A673 (cell line): ENCODE data around the gene MAP3K10. TPM values are rescaled to one million over a fixed set of nuclear protein-coding genes. Genes with fewer than 3 reads are reported as not detected.

Source experiments
- BruUV-seq: library from RNA; stranded (reverse); fragments of 400-500 nt; replicated peaks from 2 replicates; lab custom pipeline; 2021; lab: Mats Ljungman, UMichigan
- CTCF ChIA-PET: fragments of 300-600 bp; sonication (Branson Sonifier 250); formaldehyde crosslinking; loops from one replicate; lab custom pipeline; 2022; ENCODE audit warnings: antibody characterized with exemption; lab: Charles Lee
- POLR2A ChIA-PET: fragments of 300-600 bp; sonication (Branson Sonifier 250); formaldehyde crosslinking; loops from one replicate; lab custom pipeline; 2022; ENCODE audit warnings: antibody characterized with exemption; ENCODE audit not compliant: low non-redundant PET; lab: Charles Lee
- DNase-seq: peaks from one replicate; pipeline ENCODE4 v3.0.0-alpha.2; 2015; ENCODE audit warnings: low spot score
- H3K27ac ChIP-seq: fragments of 200-600 bp; sonication (generic); 2 replicates; pipeline ENCODE4 v1.5.1; 2016; ENCODE audit warnings: mixed run types, low read depth, mild to moderate bottlenecking, mixed read lengths, antibody characterized with exemption, low read length; ENCODE audit not compliant: poor library complexity, severe bottlenecking
- H3K27me3 ChIP-seq: fragments of 200-600 bp; sonication (generic); replicated peaks from 2 replicates; pipeline ENCODE4 v1.6.1; 2017; ENCODE audit warnings: mixed run types, low read depth, mild to moderate bottlenecking, mixed read lengths, antibody characterized with exemption, low read length; ENCODE audit not compliant: insufficient read depth, poor library complexity
- H3K36me3 ChIP-seq: fragments of 200-600 bp; sonication (generic); 2 replicates; pipeline ENCODE4 v1.6.1; 2016; ENCODE audit warnings: mixed run types, mild to moderate bottlenecking, mixed read lengths, antibody characterized with exemption, low read length; ENCODE audit not compliant: insufficient read depth, poor library complexity, severe bottlenecking
- H3K4me1 ChIP-seq: fragments of 200-600 bp; sonication (generic); 2 replicates; pipeline ENCODE4 v1.6.1; 2017; ENCODE audit warnings: mixed run types, mild to moderate bottlenecking, mixed read lengths, antibody characterized with exemption, low read length; ENCODE audit not compliant: insufficient read depth, poor library complexity, severe bottlenecking
- H3K4me3 ChIP-seq: fragments of 200-600 bp; sonication (generic); 2 replicates; pipeline ENCODE4 v1.5.1; 2016; ENCODE audit warnings: low read depth, mixed run types, mild to moderate bottlenecking, mixed read lengths, low read length; ENCODE audit not compliant: poor library complexity, severe bottlenecking
- H3K9me3 ChIP-seq: fragments of 200-600 bp; sonication (generic); 2 replicates; pipeline ENCODE4 v1.6.1; 2016; ENCODE audit warnings: mixed run types, low read depth, mild to moderate bottlenecking, mixed read lengths, antibody characterized with exemption, low read length; ENCODE audit not compliant: poor library complexity, severe bottlenecking
- CTCF ChIP-seq: fragments of 300-800, 200-600 bp; sonication (generic); conservative IDR thresholded peaks from 2 replicates; pipeline ENCODE4 v1.5.1; 2017; ENCODE audit warnings: low read depth, mild to moderate bottlenecking, antibody characterized with exemption, low read length, moderate library complexity, mixed read lengths
- EZH2 ChIP-seq: fragments of 200-600 bp; sonication (generic); IDR thresholded peaks from 2 replicates; pipeline ENCODE4 v1.6.1; 2017; ENCODE audit warnings: borderline replicate concordance, low read depth, mild to moderate bottlenecking, mixed read lengths, antibody characterized with exemption, low read length; ENCODE audit not compliant: poor library complexity, severe bottlenecking
- intact Hi-C: fragments of 100-400 bp; cut with micrococcal nuclease; formaldehyde crosslinking; loops from one replicate; pipeline ENCODE4 v1.10.0; 2022; ENCODE audit not compliant: unreplicated experiment
- total RNA-seq: library from RNA; stranded (reverse); gene quantifications from 2 replicates; pipeline ENCODE4 v1.2.3, GENCODE V29; 2021

Gene MAP3K10
- total RNA-seq, 1 experiment from 2014 or later = 17.8 TPM

GRCh38 chr19:40219721-40220276 is 28.6 kb downstream of the MAP3K10 start:
- Histone ChIP-seq H3K9me3 (no peaks in the 10 kb centered on the region), H3K4me1 (no peaks in the 10 kb centered on the region), H3K4me3 (no peak overlapping the region), H3K36me3 (no peaks in the 10 kb centered on the region), H3K27me3 (peaks cover 31% of the 10 kb centered on the region), H3K27ac (no peak overlapping the region)
- intact Hi-C loops = loop anchor here (5.0 kb wide), 1 partner anchor 72 kb away; no protein-coding TSS in a partner anchor
- no TSS peak for BruUV-seq
- TF ChIP-seq CTCF (no peak), EZH2 (no peak)
- DNase-seq = peak; percentile 61
- POLR2A ChIA-PET = no interaction called here
- CTCF ChIA-PET = no interaction called here

GRCh38 chr19:40220674-40221073 is 29.4 kb downstream of the MAP3K10 start:
- no TSS peak for BruUV-seq
- H3K9me3 ChIP-seq = no peaks in the 10 kb centered on the region
- POLR2A ChIA-PET = no interaction called here
- no peaks in the 10 kb centered on the region for H3K36me3 ChIP-seq
- H3K4me1 ChIP-seq = no peaks in the 10 kb centered on the region
- no peak overlapping the region for H3K27ac ChIP-seq
- H3K4me3 ChIP-seq = no peak overlapping the region
- H3K27me3 ChIP-seq = peaks cover 31% of the 10 kb centered on the region
- intact Hi-C loops = no loop called here
- CTCF ChIA-PET = interaction anchor here (0.6 kb wide), 1 partner anchor 66 kb away, joined by 10 read pairs; no protein-coding TSS in a partner anchor
- TF ChIP-seq EZH2 = no peak
- no peak for TF ChIP-seq CTCF
- DNase-seq = no peak

GRCh38 chr19:40221858-40222619 is 30.8 kb downstream of the MAP3K10 start:
- BruUV-seq = no TSS peak
- peaks cover 18% of the 10 kb centered on the region for H3K27me3 ChIP-seq

More at GRCh38 chr19:40221858-40222619, 30.8 kb downstream of the MAP3K10 start:
- H3K4me3 ChIP-seq = no peak overlapping the region
- DNase-seq = peak; percentile 96
- H3K27ac ChIP-seq = no peak overlapping the region
- no peaks in the 10 kb centered on the region for H3K4me1 ChIP-seq
- no peak for TF ChIP-seq EZH2
- TF ChIP-seq CTCF = peak; percentile 92
- H3K9me3 ChIP-seq = no peaks in the 10 kb centered on the region
- CTCF ChIA-PET = no interaction called here
- POLR2A ChIA-PET = no interaction called here
- no peaks in the 10 kb centered on the region for H3K36me3 ChIP-seq
- intact Hi-C loops = no loop called here
